ENCODE data around the gene LRIG1.
A peak's percentile ranks its signal among the peaks of the same experiment; 100 is the strongest.

LRIG1 gene, protein sequence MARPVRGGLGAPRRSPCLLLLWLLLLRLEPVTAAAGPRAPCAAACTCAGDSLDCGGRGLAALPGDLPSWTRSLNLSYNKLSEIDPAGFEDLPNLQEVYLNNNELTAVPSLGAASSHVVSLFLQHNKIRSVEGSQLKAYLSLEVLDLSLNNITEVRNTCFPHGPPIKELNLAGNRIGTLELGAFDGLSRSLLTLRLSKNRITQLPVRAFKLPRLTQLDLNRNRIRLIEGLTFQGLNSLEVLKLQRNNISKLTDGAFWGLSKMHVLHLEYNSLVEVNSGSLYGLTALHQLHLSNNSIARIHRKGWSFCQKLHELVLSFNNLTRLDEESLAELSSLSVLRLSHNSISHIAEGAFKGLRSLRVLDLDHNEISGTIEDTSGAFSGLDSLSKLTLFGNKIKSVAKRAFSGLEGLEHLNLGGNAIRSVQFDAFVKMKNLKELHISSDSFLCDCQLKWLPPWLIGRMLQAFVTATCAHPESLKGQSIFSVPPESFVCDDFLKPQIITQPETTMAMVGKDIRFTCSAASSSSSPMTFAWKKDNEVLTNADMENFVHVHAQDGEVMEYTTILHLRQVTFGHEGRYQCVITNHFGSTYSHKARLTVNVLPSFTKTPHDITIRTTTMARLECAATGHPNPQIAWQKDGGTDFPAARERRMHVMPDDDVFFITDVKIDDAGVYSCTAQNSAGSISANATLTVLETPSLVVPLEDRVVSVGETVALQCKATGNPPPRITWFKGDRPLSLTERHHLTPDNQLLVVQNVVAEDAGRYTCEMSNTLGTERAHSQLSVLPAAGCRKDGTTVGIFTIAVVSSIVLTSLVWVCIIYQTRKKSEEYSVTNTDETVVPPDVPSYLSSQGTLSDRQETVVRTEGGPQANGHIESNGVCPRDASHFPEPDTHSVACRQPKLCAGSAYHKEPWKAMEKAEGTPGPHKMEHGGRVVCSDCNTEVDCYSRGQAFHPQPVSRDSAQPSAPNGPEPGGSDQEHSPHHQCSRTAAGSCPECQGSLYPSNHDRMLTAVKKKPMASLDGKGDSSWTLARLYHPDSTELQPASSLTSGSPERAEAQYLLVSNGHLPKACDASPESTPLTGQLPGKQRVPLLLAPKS
- total RNA-seq, result 265 to 404 reads per million in 2 experiments

DNA sequence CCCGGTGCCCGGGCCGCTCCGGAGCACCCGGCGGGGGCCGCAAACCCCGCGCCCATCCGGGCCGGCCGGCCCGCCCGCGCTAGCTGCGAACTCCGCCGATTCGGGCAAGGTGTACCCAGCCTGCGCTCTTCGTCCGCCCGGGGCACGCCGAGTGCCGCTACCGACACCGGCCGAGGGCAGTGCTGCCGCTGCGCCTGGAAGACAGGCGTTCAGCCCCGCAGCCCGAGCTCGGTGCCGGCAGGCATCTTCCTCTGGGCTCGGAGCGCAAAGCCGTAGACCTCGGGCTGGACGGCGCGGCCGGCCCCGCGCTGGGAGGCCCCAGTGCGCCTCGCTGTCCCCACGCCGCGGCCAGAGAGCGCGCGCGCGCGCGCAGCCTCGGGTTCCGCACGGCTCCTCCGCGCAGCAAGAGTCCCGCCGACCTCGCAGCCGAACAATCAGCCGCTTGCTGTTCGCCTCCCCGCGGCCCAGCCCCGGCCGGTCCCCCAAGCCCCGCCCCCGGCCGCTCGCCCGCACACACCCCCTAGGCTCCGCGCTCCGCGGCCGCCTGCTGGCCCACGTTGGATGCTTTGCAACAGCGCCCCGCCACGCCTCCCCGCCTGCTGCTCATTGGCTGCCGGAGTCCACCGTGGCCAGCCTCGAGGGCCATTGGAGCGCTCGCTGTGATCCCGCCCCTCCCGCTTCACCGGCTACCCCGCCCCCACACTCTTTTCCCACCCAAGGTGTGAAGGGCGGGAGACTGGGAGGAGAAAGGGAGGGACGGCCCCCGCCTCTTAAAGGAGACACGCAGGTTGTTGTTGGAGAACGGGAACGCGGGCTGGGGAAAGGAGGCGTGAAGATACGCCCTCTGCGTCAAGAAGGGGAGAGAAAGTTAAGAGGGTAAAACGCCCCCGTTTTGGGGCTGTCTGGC is at the start of gene LRIG1:
LRIG1 (minus strand) TSS at position 447 of the 907 bp plus-strand sequence. CDS start 615 bp downstream, outside the sequence.
- DNase-seq (ENCODE audit: low read depth), result peak; percentile 97

DNA sequence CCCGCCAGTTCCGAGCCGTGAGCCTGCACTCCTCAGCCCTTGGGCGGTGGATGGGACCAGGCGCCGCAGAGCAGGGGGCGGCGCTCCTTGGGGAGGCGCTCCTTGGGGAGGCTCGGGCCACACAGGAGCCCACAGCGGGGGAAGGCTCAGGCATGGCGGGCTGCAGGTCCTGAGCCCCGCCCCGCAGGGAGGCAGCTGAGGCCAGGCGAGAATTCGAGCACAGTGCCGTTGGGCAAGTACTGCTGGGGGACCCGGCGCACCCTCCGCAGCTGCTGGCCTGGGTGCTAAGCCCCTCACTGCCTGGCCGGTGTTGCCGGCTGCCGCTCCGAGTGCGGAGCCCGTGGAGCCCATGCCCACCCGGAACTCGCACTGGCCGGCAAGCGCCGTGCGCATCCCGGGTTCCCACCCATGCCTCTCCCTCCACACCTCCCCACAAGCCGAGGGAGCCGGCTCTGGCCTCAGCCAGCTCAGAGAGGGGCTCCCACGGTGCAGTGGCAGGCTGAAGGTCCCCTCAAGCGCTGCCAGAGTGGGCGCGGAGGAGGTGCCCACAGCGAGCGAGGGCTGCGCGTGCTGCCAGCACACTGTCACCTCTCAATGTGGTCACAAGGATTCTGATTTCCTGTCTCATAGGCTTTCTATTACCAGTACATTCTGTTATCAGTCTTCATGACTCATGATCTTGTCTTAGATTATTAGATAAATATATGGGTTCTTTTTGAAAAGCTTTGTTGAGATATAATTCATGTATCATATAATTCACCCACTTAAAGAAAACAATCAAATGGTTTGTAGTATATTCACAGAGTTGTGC is 44.0 kb upstream of the LRIG1 start:
- DNase-seq (ENCODE audit: low read depth), result no peak

DNA sequence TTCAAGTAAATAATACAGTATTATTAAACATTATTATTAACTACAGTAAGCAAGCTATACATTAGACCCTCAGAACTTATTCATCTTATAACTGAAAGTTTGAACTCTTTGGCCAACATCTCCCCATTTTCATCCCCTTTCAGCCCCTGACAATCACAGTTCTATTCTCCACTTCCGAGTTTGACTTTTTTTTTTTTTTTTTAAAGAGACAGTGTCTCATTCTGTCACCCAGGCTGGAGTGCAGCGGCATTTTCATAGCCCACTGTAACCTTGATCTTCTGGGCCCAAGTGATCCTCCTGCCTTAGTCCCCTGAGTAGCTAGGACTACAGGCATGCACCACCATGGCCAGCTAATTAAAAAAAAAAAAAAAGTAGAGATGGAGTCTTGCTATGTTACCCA is 41.3 kb upstream of the LRIG1 start:
- no peak for DNase-seq (ENCODE audit: low read depth)

DNA sequence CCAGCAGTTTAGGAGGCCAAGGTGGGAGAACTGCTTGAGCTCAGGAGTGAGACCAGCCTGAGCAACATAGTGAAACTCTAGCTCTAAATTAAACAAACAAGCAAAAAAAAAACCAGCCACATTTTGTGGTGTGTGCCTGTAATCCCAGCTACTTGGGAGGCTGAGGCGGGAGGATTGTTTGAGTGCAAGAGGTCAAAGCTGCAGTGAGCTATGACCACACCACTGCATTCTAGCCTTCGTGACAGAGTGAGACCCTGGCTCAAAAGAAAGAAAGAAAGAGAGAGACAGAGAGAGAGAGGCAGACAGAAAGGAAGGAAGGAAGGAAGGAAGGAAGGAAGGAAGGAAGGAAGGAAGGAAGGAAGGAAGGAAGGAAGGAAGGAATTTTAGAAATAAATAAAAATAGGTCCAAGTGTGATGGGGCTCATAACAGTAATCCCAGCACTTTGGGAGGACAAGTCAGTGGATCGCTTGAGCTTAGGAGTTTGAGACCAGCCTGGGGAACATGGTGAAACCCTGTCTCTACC is 38.7 kb upstream of the LRIG1 start:
- DNase-seq (ENCODE audit: low read depth), result no peak

DNA sequence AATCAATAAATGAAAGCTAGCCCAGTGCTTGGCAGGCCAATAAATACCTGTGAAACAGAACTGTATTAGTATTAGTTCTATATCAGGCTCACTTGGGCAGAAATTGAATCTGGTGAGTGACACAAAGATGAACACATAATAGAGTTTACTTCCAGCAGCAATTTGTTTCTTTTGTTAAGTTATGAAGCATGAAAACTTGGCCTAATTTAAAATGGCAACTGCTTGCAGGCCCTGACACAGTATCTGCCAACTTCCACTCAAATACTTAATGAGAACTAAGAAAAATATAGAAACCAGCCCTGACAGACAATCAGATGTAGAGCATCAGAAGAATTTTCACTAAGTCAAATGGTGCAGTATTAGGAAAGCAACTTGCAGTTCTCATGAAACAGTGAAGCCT is 37.6 kb upstream of the LRIG1 start:
- no peak for DNase-seq (ENCODE audit: low read depth)

DNA sequence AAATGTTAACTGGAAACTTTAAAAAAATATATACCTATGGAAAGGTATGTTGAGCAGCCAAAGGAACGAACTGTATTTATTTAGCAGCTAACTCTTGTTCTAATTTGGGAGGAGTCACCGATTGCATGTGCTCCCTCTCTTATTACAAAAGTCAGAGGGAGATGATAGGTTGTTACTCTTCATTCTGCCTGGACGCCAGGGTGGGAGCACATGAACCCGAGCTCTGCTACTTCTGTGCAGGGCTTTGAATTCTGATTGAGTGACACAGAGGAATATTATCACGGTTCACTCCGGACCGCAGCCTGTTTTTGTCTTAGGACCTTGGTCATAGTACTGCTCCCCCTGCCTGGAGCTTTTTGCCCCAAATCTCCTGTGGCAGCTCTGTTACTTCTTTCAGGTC is 36.9 kb upstream of the LRIG1 start:
- no peak for DNase-seq (ENCODE audit: low read depth)

DNA sequence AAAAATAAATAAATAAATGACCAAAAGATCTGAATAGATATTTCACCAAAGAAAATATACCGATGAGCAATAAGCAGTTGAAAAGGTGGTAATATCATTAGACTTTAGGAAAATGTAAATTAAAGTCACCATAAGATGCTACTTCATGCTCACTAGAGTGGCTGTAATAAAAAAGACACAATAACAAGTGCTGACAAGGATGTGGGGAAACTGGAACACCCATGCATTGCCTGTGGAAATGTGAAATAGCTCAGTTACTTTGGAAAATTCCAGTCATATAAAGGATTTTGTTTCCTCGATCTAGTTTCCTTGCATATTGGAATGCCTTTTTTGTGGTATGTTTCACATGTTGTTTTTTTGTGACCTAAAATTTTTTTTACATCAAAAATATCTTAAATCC is 36.0 kb upstream of the LRIG1 start:
- no peak for DNase-seq (ENCODE audit: low read depth)

DNA sequence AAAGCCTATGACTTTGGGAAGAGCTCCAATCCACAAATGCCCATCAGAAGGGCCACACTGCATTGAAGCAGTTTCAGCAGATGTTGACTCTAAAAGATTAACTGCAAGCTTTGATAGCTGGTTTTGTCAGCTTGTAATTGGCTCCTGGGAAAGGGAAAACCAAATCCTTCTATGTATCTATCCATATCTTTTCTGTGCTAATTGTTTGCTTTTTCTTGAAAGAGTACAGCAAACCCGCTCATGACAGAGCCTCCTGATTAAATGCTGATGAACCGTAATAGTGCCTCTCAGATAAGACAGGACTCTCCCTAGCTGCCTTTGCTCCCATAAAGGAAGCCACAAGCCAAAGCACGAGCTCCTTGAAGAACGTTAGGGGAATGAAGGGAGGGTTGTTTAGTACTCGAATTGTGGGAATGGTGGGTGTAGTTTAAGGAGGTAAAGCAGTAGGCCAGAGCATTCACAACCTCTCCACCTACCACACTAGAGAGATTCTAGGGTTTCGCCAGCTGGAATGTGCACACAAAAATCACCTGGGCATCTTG is 33.6 kb upstream of the LRIG1 start:
- DNase-seq (ENCODE audit: low read depth), result no peak

DNA sequence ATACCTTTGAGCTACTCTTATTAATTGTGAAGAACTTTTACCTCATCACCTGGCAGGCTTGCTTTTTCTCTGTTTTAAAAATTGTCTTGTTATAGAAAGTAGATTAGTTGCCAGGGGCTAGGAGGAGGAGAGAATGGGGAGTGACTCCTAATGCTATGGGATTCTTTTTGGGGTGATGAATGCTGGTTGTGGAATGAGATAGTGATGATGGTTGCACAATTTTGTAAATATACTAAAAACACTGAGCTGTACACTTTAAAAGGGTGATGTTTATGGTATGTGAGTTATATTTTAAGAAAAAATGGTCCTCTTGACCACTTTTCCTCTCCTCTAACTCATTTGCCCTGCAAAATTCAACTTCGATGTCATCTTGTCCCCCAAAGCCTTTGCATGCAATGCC is 31.8 kb upstream of the LRIG1 start:
- DNase-seq (ENCODE audit: low read depth), result no peak

DNA sequence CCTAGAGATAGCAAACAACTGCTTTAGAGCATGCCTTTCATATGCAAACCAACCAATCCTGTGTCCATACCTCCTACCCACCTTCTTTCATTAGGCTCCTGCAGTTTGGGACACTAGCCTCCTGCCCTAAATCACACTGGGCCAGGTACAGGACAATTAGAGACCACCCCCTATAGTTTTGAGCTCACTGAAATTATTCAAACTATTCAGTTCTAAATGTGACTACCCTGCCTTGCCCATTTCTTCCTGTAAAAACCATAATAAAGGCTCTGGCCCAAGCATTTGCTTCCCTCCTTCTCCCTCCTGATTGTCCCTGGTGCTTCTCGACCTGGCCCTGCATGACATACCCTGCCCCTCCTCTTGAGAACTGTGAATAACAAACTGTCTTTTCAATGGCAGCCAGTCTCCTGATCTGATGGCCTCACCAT is 31.4 kb upstream of the LRIG1 start:
- no peak for DNase-seq (ENCODE audit: low read depth)

DNA sequence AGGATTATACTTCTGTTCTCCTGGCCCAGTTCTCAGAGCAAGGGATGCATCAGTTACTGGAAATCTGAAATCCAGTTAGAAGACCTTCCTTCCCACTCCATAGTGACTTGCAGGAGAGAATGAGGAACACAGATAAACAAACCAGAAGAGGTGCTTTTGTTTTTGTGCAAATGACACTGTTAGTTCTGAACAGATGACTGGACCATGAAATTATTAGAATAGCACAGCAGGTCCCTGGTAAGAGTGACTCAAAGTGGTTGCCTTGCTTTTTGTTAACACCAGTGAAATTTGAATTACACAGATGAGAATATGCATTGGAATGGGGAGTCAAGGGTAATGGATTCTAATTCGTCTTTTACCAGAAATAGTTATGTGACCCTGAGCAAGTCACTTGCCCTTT is 30.4 kb upstream of the LRIG1 start:
- no peak for DNase-seq (ENCODE audit: low read depth)

DNA sequence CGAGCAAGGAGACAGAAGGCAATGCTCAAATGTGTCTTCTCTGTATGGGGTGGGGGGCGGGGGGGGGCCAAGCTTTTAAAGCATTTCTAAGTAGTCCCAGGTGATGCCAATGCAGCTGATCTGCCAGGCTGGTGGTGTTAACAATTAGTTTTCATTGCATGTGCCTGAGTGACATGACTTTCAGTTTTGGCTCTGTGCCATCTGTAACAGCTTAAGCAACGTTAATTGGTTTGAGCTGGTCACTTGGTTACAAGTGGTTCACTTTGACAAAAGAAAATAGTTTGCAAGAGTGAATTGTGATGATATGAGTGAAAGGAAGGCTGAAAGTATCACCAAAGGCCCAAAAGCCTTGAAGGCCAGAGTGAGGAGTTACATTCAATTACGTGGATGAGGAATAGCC is 26.4 kb upstream of the LRIG1 start:
- no peak for DNase-seq (ENCODE audit: low read depth)

DNA sequence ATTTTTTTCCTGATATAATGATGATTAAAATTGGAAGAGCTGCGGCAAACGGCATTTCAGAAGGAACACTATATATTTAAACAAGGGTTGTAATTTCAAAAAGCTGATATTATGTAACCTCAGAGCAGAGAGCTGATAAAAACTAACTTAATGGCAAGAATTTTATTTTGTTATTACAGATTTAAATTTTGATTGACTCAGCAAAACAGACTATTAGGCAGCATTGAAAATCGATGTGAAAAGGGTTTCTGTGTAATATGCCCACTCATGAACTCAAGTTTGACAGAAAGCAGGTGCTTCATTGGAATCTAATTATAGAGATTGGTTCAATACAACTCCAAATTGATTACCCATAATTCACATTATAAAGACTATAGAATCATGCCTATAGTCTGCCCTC is 24.9 kb upstream of the LRIG1 start:
- no peak for DNase-seq (ENCODE audit: low read depth)

DNA sequence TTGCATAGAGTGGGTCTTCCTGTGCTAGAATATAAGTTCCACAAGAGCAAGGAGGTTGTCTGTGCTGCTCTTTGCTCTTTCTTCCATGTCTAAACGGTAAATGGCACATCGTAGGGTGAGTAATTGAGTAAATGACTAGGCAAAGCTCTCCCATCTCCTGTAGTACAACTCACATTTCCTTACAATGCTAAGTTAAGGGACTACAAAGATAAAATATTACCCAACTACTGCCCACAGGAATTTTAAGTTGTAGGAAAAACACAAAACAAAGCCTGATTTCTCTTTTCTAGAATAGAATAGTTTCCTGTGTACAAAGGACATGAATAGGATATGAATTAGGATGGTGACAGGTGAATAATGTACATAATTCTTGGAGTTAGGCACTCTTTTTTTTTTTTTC is 19.9 kb upstream of the LRIG1 start:
- DNase-seq (ENCODE audit: low read depth), result no peak

DNA sequence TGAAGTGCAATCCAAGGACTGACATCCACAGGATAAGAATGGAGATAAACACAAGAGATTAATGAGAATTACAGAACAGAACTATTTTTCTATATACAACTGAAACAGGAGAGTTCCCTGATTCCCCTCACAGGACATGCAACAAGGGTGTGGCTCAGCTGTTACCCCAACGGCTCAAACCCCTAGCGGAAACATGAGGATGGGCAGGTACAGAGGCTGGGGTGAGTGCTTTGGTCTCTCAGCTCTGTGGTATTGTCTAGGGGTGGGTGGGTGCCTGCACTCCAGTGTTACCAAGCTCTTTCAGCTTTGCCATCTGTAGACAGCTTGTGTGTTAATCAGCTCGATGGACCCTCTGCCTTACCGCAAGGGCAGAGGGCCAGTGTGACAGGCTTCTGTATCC is 17.8 kb upstream of the LRIG1 start:
- DNase-seq (ENCODE audit: low read depth), result no peak

DNA sequence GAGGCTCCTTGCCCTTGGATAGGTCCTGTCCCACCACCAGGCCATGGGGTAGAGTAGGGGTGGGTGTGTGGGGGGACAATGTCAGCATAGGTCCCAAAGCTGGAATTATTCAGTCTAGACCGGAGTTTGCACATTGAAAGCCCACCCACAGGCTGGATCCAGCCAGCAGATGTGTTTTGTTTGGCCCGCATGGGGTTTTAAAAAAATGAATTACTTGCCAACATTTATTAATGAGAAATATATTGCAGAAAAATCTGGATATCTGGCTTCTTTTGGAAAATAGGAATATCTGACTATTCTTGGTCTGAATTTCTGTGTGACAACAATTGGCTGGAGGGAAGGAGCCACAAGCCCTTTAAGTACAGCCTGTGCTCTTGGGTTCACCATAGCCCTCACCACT is 17.3 kb upstream of the LRIG1 start:
- DNase-seq (ENCODE audit: low read depth), result no peak

DNA sequence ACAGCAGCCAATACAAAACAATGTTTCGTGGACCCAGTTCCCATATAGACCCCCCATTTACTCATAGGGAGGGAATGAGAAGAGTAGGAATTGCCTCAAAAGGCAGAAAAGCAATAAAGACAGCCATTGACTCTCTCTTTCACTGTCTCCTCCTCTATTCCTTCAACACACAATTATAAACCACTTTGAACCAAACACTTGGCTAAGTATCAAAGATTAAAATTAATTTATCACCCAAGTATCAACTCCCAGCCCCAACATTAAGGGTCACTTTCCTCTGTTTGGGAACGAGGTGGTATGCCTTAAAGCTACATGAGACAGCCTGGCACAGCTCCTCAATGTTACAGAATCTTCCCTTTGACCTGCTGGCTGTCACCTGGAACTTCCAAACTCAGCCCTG is 16.4 kb upstream of the LRIG1 start:
- no peak for DNase-seq (ENCODE audit: low read depth)

DNA sequence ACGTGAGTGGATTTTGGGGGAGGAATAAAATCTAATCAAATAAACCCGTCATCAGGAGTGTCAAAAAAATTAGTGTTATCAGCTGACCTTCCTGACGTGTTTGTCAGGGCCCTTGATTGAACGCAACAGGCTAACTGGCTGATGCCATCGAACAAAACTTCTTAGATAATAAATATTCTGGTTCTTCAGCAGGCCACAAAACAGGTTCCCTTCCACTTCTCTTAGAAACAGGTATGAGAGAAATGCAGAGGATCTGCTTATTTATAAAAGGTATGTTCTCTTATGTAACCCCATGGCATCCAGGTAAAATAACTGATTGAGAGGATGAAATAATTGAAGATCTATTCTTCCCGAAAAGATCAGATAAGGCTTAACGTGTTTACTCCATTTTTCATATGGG is 7.6 kb upstream of the LRIG1 start:
- DNase-seq (ENCODE audit: low read depth), result no peak

DNA sequence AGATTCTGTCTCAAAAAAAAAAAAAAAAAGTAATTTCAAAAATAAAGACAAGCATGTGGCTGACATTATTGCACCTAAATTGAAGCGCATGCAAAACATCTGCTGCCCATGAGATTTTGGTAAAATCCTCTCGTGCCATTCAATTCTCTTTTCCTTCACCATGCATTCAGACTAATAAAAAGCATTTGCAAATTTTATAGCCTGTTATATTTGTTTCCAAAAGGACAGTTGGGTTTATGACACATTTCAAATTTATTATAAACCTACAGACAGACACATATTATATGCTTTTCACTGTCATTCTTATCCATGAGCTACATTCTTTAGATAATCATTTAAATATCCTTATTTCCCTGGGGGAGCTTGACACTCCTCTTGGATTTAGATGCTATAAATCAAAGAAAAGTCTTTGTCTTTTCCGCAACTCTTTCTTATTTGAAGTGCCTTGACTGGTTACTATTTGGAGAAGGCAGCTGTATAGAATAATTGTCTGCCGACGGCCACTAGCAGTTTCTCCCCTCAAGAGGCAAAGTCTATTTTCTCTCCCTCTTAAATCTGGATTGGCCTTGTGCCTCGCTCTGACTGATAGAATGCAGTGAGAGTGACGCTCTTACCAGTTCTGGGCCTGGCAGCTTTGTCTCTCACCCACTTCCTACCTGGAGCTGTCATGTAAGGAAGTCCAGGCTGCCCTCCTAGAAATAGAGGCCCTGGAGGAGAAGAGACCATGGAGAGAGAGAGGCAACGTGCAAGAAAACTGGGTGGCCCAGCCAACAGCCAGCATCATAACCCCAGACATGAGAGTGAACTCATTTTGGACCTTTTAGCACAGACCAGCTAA is 6.8 kb upstream of the LRIG1 start:
- DNase-seq (ENCODE audit: low read depth), result no peak
